HepG2 (cell line): ENCODE measurements around the gene TMCO6. TPM values are rescaled to one million over a fixed set of nuclear protein-coding genes. Genes with fewer than 3 reads are reported as not detected.

Source experiments
- ATAC-seq: fragments of 200-7000 bp; cut with Tn5 transposase; 3 replicates; pipeline ENCODE4 v1.9.1; 2020; ENCODE audit warnings: mild to moderate bottlenecking, moderate library complexity
- BruUV-seq: library from RNA; stranded (reverse); fragments of 400-500 nt; replicated peaks from 2 replicates; lab custom pipeline; 2021; lab: Mats Ljungman, UMichigan
- CTCF ChIA-PET: fragments of 300-600 bp; formaldehyde crosslinking; extraction: SDS; loops from one replicate; lab custom pipeline; 2021; ENCODE audit warnings: low total read pairs, inconsistent platforms, low intra/inter-chr PET ratio; lab: Yijun Ruan, JAX
- POLR2A ChIA-PET: fragments of 350-600 bp; sonication (Branson Sonifier 250); formaldehyde crosslinking; loops from one replicate; lab custom pipeline; 2020; ENCODE audit warnings: antibody characterized with exemption, inconsistent platforms; lab: Yijun Ruan, JAX
- DNase-seq: peaks from one replicate; pipeline ENCODE4 v3.0.0-alpha.2; 2015; ENCODE audit warnings: low spot score
- FAIRE-seq: peaks from 3 replicates; lab custom pipeline; 2011; peaks lifted over from hg19 to GRCh38; lab: Jason Lieb, UNC
- H2AFZ ChIP-seq: one replicate; pipeline ENCODE4 v1.6.1; 2011; ENCODE audit warnings: low read length, inconsistent platforms
- H3K27ac ChIP-seq: fragments of 300-600 bp; 3 replicates; pipeline ENCODE4 v1.8.0; 2011; ENCODE audit warnings: mixed run types, mild to moderate bottlenecking, mixed read lengths, low read length, inconsistent platforms; ENCODE audit not compliant: insufficient read depth; ENCODE audit errors: extremely low read length
- H3K27me3 ChIP-seq, 2 experiments: fragments of 200-600 bp in 1 of 2; 2 replicates in 1 of 2; 3 replicates in 1 of 2; pipeline versions ENCODE4 v1.6.0 to v1.8.0; 2011; ENCODE audit warnings: low read length in 2 of 2, mild to moderate bottlenecking in 2 of 2, moderate library complexity in 2 of 2, inconsistent platforms in 1 of 2; ENCODE audit not compliant: insufficient read depth in 2 of 2, control insufficient read depth in 1 of 2
- H3K36me3 ChIP-seq, 2 experiments: fragments of 200-600 bp in 1 of 2; replicated peaks in 1 of 2; 2 replicates in 1 of 2; 3 replicates in 1 of 2; pipeline versions ENCODE4 v1.5.1 to v1.8.0; 2011; ENCODE audit warnings: low read length in 2 of 2, inconsistent platforms in 1 of 2; ENCODE audit not compliant: insufficient read depth in 2 of 2, control insufficient read depth in 1 of 2
- H3K4me1 ChIP-seq: 2 replicates; pipeline ENCODE4 v1.5.1; 2012; ENCODE audit warnings: low read length, inconsistent platforms; ENCODE audit not compliant: insufficient read depth
- H3K4me2 ChIP-seq: 2 replicates; pipeline ENCODE4 v1.6.0; 2011; ENCODE audit warnings: low read depth, low read length, inconsistent platforms
- H3K4me3 ChIP-seq, 3 experiments: fragments of 200-600 bp in 1 of 3; sonication (generic), shearing (Covaris generic) in 1 of 3; replicated peaks in 1 of 3; 2 replicates each; pipeline ENCODE4 v1.5.1; 2011 to 2016; ENCODE audit warnings: low read length in 3 of 3, inconsistent platforms in 2 of 3, low read depth in 2 of 3, mild to moderate bottlenecking in 2 of 3, control low read depth in 1 of 3, mixed read lengths in 1 of 3; ENCODE audit not compliant: insufficient read depth in 1 of 3
- H3K79me2 ChIP-seq: one replicate; pipeline ENCODE4 v1.6.1; 2011; ENCODE audit warnings: low read length, inconsistent platforms; ENCODE audit not compliant: insufficient read depth
- H3K9ac ChIP-seq: 2 replicates; pipeline ENCODE4 v1.6.0; 2011; ENCODE audit warnings: mild to moderate bottlenecking, low read depth, low read length, inconsistent platforms; ENCODE audit not compliant: insufficient read depth
- H3K9me3 ChIP-seq: 2 replicates; pipeline ENCODE4 v1.5.1; 2012; ENCODE audit warnings: mild to moderate bottlenecking, low read length
- H4K20me1 ChIP-seq: 2 replicates; pipeline ENCODE4 v1.6.0; 2011; ENCODE audit warnings: inconsistent platforms, mild to moderate bottlenecking, low read length, moderate library complexity; ENCODE audit not compliant: insufficient read depth
- CERS6 ChIP-seq: sonication (generic); formaldehyde crosslinking; IDR thresholded peaks from 2 replicates; pipeline ENCODE4 v1.5.0; 2020; ENCODE audit warnings: missing genetic modification reagents
- CREB1 ChIP-seq, 2 experiments: fragments of 450-650 bp in 1 of 2; IDR thresholded peaks; 2 replicates each; pipeline ENCODE4 v1.6.1; 2016 to 2017; ENCODE audit warnings: control low read depth in 1 of 2, mild to moderate bottlenecking in 1 of 2, missing compliant biosample characterization in 1 of 2, missing genetic modification characterization in 1 of 2
- DMAP1 ChIP-seq: IDR thresholded peaks from 2 replicates; pipeline ENCODE4 v1.6.1; 2016
- EP300 ChIP-seq, 3 experiments: sonication (generic) in 1 of 3; formaldehyde crosslinking in 1 of 3; IDR thresholded peaks; 2 replicates each; pipeline versions ENCODE4 v1.5.1 to v1.6.1; 2011 to 2020; ENCODE audit warnings: low read depth in 2 of 3, low read length in 2 of 3, borderline replicate concordance in 1 of 3, improper control_type of control experiment in 1 of 3, mild to moderate bottlenecking in 1 of 3, missing genetic modification reagents in 1 of 3, moderate library complexity in 1 of 3
- GFI1 ChIP-seq: sonication (generic); formaldehyde crosslinking; IDR thresholded peaks from 2 replicates; pipeline ENCODE4 v1.5.0; 2020; ENCODE audit warnings: missing genetic modification reagents, mild to moderate bottlenecking, borderline replicate concordance
- ONECUT2 ChIP-seq: sonication (generic); formaldehyde crosslinking; IDR thresholded peaks from 2 replicates; pipeline ENCODE4 v1.4.0; 2020; ENCODE audit warnings: missing genetic modification reagents
- PHF5A ChIP-seq: IDR thresholded peaks from one replicate; pipeline ENCODE4 v1.6.1; 2018; ENCODE audit warnings: low read depth, missing genetic modification reagents; ENCODE audit not compliant: unreplicated experiment
- SIN3B ChIP-seq: fragments of 150-350 bp; IDR thresholded peaks from 2 replicates; pipeline ENCODE4 v1.6.1; 2014; ENCODE audit warnings: low read length
- TAF15 ChIP-seq: fragments of 200-400 bp; formaldehyde crosslinking; IDR thresholded peaks from one replicate; pipeline ENCODE4 v1.6.1; 2018; ENCODE audit warnings: mild to moderate bottlenecking, low read depth, low read length; ENCODE audit not compliant: poor library complexity, severe bottlenecking
- TMF1 ChIP-seq: sonication (generic); formaldehyde crosslinking; IDR thresholded peaks from 2 replicates; pipeline ENCODE4 v1.8.1; 2022; ENCODE audit warnings: low read depth, missing genetic modification reagents
- USF2 ChIP-seq, 2 experiments: sonication (generic) in 1 of 2; formaldehyde crosslinking in 1 of 2; IDR thresholded peaks; 2 replicates each; pipeline versions ENCODE4 v1.5.1 to v1.6.1; 2011 to 2020; ENCODE audit warnings: borderline replicate concordance in 1 of 2, low read depth in 1 of 2, low read length in 1 of 2, mild to moderate bottlenecking in 1 of 2, missing genetic modification reagents in 1 of 2, moderate library complexity in 1 of 2
- XBP1 ChIP-seq: sonication (generic); formaldehyde crosslinking; IDR thresholded peaks from 2 replicates; pipeline ENCODE4 v1.5.0; 2020; ENCODE audit warnings: missing genetic modification reagents
- ZNF18 ChIP-seq: sonication (generic); formaldehyde crosslinking; IDR thresholded peaks from 2 replicates; pipeline ENCODE4 v1.8.0; 2022; ENCODE audit warnings: mild to moderate bottlenecking, missing genetic modification reagents; ENCODE audit not compliant: insufficient replicate concordance
- ZNF562 ChIP-seq: sonication (generic); formaldehyde crosslinking; IDR thresholded peaks from 2 replicates; pipeline ENCODE4 v1.8.0; 2022; ENCODE audit warnings: missing genetic modification reagents, borderline replicate concordance
- ZNF772 ChIP-seq: sonication (generic); formaldehyde crosslinking; IDR thresholded peaks from 2 replicates; pipeline ENCODE4 v1.5.0; 2020; ENCODE audit warnings: mild to moderate bottlenecking, missing genetic modification reagents
- ZNF850 ChIP-seq: sonication (generic); formaldehyde crosslinking; conservative IDR thresholded peaks from 2 replicates; pipeline ENCODE4 v1.9.0; 2021; ENCODE audit warnings: mild to moderate bottlenecking, missing genetic modification reagents
- WGBS: methylation state at CpG from one replicate; pipeline ENCODE4 v1.1.6; 2017; ENCODE audit warnings: low lambda C conversion rate; 5-methylcytosine and 5-hydroxymethylcytosine counted together
- in situ Hi-C: cut with HindIII; loops from 2 replicates; pipeline ENCODE4 v1.10.0; 2017; ENCODE audit warnings: low pct_unique_long_range_greater_than_20kb; ENCODE audit not compliant: extremely low pct_ligation_motif_present
- intact Hi-C: fragments of 100-400 bp; cut with micrococcal nuclease; formaldehyde crosslinking; loops from one replicate; pipeline ENCODE4 v1.10.0; 2022; ENCODE audit not compliant: unreplicated experiment
- polyA plus RNA-seq, 8 experiments: library from polyadenylated mRNA; depleted of rRNA in 3 of 8; stranded (reverse) in 7 of 8; unstranded in 1 of 8; fragments of >200 nt; fragmentation: Illumina TruSeq in 4 of 8; extraction: Trizol in 4 of 8; gene quantifications; 2 replicates each; pipeline versions ENCODE4 v1.2.1 to v1.2.3, GENCODE V29; 2011 to 2016; ENCODE audit warnings: low read depth in 4 of 8, missing spikeins in 1 of 8, mixed read lengths in 1 of 8; ENCODE audit not compliant: insufficient read depth in 1 of 8
- total RNA-seq, 5 experiments: library from RNA; depleted of rRNA; stranded (reverse); fragments of >200 nt; fragmentation: Illumina TruSeq; extraction: Trizol; gene quantifications; 2 replicates each; pipeline ENCODE4 v1.2.3, GENCODE V29; 2016; ENCODE audit warnings: low read depth in 1 of 5

The TMCO6 gene
- total and polyA plus RNA-seq, 2 of the 13 experiments (the other 11 are each of a cell fraction or from before 2014, with no cell fraction given): 16.6 to 28.2 TPM

GRCh38 chr5:140633501-140633900, 5.8 kb upstream of the TMCO6 start:
- intact Hi-C loops: loop anchor here (1.0 kb wide), 1 partner anchor 23 kb away; no protein-coding TSS in a partner anchor
- no TSS peak for BruUV-seq
- Histone ChIP-seq H3K36me3 (no peaks in the 10 kb centered on the region), H3K9ac (no peak overlapping the region), H3K4me2 (peak overlapping the region; percentile 71), H3K79me2 (no peaks in the 10 kb centered on the region), H3K27me3 (no peaks in the 10 kb centered on the region), H2AFZ (no peak overlapping the region), H3K9me3 (peaks cover 4% of the 10 kb centered on the region), H3K4me1 (peaks cover 57% of the 10 kb centered on the region), H3K27ac (peak overlapping the region; percentile 36), H3K4me3 (peak overlapping the region in 2 of 3 experiments; percentile 6 to 50; a peak in 2 of 6 replicates), H4K20me1 (no peaks in the 10 kb centered on the region)
- 83% methylated on average over 2 of the region's 2 CpGs for WGBS
- ChIA-PET CTCF (no interaction called here), POLR2A (interaction anchor here (1.5 kb wide), 1 partner anchor 76 kb away, joined by 3 read pairs; the partner anchor contains the start of gene SRA1)
- FAIRE-seq (no peak), DNase-seq (no peak), ATAC-seq (no peak)
- in situ Hi-C loops: loop anchor here (5.0 kb wide), 1 partner anchor 71 kb away; the partner anchor contains the start of genes APBB3 and SLC35A4
- TF ChIP-seq ZNF18 (peak; percentile 15), DMAP1 (CRISPR knock-in tag) (no peak), XBP1 (CRISPR knock-in tag) (no peak), EP300 (IDR thresholded peaks at IDR 0.05; ENCODE audit: low read depth in 2 of 2, low read length in 2 of 2) (no peak), EP300 (CRISPR knock-in tag; IDR thresholded peaks at IDR 0.05; ENCODE audit: borderline replicate concordance) (0 out of 2 replicates have a peak, but pooled peaks have one; percentile 1), ZNF772 (no peak), ONECUT2 (CRISPR knock-in tag) (no peak), TAF15 (no peak), GFI1 (CRISPR knock-in tag) (no peak), USF2 (IDR thresholded peaks at IDR 0.05; ENCODE audit: low read depth, low read length) (no peak), USF2 (CRISPR knock-in tag; IDR thresholded peaks at IDR 0.05; ENCODE audit: borderline replicate concordance) (no peak), SIN3B (0 out of 2 replicates have a peak, but pooled peaks have one; percentile 28), CERS6 (CRISPR knock-in tag) (no peak), ZNF562 (no peak), CREB1 (IDR thresholded peaks at IDR 0.05) (no peak), CREB1 (CRISPR knock-in tag; IDR thresholded peaks at IDR 0.05) (0 out of 2 replicates have a peak, but pooled peaks have one; percentile 14), TMF1 (CRISPR knock-in tag) (no peak), ZNF850 (no peak), PHF5A (CRISPR knock-in tag) (no peak)
